ENCODE results near the gene PALS1. TPM values are rescaled to one million over a fixed set of nuclear protein-coding genes. Genes with fewer than 3 reads are reported as not detected.

The PALS1 gene
- total and polyA plus RNA-seq, 2 experiments from 2014 or later: 9.1 to 26.7 TPM

GRCh38 chr14:67276131-67276530 is 34.9 kb downstream of the PALS1 start (continued):
- TF ChIP-seq, protein P1, sequence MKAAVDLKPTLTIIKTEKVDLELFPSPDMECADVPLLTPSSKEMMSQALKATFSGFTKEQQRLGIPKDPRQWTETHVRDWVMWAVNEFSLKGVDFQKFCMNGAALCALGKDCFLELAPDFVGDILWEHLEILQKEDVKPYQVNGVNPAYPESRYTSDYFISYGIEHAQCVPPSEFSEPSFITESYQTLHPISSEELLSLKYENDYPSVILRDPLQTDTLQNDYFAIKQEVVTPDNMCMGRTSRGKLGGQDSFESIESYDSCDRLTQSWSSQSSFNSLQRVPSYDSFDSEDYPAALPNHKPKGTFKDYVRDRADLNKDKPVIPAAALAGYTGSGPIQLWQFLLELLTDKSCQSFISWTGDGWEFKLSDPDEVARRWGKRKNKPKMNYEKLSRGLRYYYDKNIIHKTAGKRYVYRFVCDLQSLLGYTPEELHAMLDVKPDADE (IDR thresholded peaks at IDR 0.05): no peak
- TF ChIP-seq ZNF331 (CRISPR knock-in tag; IDR thresholded peaks at IDR 0.05; ENCODE audit: low read depth) (no peak), JUNB (IDR thresholded peaks at IDR 0.05; ENCODE audit: unreplicated experiment) (no peak), CTCF (conservative IDR thresholded peaks at IDR 0.05; ENCODE audit: low read depth in 2 of 2) (no peak), EZH2 (IDR thresholded peaks at IDR 0.05; ENCODE audit: low read depth, unreplicated experiment) (no peak), POLR2AphosphoS5 (IDR thresholded peaks at IDR 0.05; ENCODE audit: low read depth) (no peak)
- TF ChIP-seq, protein P2, sequence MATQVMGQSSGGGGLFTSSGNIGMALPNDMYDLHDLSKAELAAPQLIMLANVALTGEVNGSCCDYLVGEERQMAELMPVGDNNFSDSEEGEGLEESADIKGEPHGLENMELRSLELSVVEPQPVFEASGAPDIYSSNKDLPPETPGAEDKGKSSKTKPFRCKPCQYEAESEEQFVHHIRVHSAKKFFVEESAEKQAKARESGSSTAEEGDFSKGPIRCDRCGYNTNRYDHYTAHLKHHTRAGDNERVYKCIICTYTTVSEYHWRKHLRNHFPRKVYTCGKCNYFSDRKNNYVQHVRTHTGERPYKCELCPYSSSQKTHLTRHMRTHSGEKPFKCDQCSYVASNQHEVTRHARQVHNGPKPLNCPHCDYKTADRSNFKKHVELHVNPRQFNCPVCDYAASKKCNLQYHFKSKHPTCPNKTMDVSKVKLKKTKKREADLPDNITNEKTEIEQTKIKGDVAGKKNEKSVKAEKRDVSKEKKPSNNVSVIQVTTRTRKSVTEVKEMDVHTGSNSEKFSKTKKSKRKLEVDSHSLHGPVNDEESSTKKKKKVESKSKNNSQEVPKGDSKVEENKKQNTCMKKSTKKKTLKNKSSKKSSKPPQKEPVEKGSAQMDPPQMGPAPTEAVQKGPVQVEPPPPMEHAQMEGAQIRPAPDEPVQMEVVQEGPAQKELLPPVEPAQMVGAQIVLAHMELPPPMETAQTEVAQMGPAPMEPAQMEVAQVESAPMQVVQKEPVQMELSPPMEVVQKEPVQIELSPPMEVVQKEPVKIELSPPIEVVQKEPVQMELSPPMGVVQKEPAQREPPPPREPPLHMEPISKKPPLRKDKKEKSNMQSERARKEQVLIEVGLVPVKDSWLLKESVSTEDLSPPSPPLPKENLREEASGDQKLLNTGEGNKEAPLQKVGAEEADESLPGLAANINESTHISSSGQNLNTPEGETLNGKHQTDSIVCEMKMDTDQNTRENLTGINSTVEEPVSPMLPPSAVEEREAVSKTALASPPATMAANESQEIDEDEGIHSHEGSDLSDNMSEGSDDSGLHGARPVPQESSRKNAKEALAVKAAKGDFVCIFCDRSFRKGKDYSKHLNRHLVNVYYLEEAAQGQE (IDR thresholded peaks at IDR 0.05; ENCODE audit: unreplicated experiment): no peak

DNA sequence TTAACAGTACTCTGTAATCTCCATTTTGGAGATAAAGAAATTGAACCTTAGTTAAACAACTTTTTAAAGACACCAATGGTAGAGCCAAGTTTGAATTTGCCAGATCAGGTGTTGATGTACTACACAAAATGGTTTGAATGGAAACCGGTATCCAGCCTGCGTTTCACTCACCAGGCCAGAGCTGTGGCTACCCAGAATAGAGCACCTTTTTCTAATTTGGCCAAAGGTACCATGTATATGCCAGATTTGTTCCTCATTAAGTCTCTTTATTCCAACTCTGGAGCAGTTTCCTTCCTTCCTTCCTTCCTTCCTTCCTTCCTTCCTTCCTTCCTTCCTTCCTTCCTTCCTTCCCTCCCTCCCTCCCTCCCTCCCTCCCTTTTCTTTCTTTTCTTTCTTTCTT is 39.3 kb downstream of the PALS1 start:
- Histone ChIP-seq H3K4me2 (no peak overlapping the region), H3K4me3 (no peak overlapping the region), H4K20me1 (replicated peaks; ENCODE audit: insufficient read depth) (no peaks in the 10 kb centered on the region), H3K36me3 (ENCODE audit: insufficient read depth) (no peaks in the 10 kb centered on the region), H2AFZ (no peak overlapping the region), H3K79me2 (replicated peaks; ENCODE audit: insufficient read depth) (peaks cover 30% of the 10 kb centered on the region), H3K27me3 (ENCODE audit: insufficient read depth) (no peaks in the 10 kb centered on the region), H3K27ac (ENCODE audit: low read depth) (no peak overlapping the region), H3F3A (replicated peaks; ENCODE audit: low read depth) (no peaks in the 10 kb centered on the region), H3K9me2 (ENCODE audit: insufficient read depth) (no peaks in the 10 kb centered on the region), H3K4me1 (ENCODE audit: insufficient read depth) (peaks cover 36% of the 10 kb centered on the region)
- no peak for DNase-seq (ENCODE audit: low spot score)
- Mint-ChIP-seq H3K27me3 (ENCODE audit: insufficient read depth, low read depth, poor library complexity) (peaks cover 3% of the 10 kb centered on the region), H3K27ac (no peak overlapping the region), H3K36me3 (ENCODE audit: low read depth) (no peaks in the 10 kb centered on the region), H3K4me1 (peaks cover 32% of the 10 kb centered on the region), H3K9me3 (no peaks in the 10 kb centered on the region), H3K4me3 (no peak overlapping the region)
- TF ChIP-seq NANOG (IDR thresholded peaks at IDR 0.05; ENCODE audit: borderline replicate concordance): no peak
- no peak for TF ChIP-seq ZNF331 (CRISPR knock-in tag; IDR thresholded peaks at IDR 0.05; ENCODE audit: low read depth)
- TF ChIP-seq ZNF114 (CRISPR knock-in tag; IDR thresholded peaks at IDR 0.05): no peak
- no peak for TF ChIP-seq EZH2phosphoT487 (IDR thresholded peaks at IDR 0.05; ENCODE audit: unreplicated experiment)
- TF ChIP-seq ZNF462 (CRISPR knock-in tag; IDR thresholded peaks at IDR 0.05): no peak
- no peak for ATAC-seq

Measured in GM23338 (cell line).